Measurements from ENCODE around the gene TMEM9. TPM values are rescaled to one million over a fixed set of nuclear protein-coding genes. Genes with fewer than 3 reads are reported as not detected.

The TMEM9 gene
- total and polyA plus RNA-seq, 9 of the 15 experiments (the other 6 are each of a cell fraction or from before 2014, with no cell fraction given): 30.4 to 107 (median 67.6) TPM

DNA sequence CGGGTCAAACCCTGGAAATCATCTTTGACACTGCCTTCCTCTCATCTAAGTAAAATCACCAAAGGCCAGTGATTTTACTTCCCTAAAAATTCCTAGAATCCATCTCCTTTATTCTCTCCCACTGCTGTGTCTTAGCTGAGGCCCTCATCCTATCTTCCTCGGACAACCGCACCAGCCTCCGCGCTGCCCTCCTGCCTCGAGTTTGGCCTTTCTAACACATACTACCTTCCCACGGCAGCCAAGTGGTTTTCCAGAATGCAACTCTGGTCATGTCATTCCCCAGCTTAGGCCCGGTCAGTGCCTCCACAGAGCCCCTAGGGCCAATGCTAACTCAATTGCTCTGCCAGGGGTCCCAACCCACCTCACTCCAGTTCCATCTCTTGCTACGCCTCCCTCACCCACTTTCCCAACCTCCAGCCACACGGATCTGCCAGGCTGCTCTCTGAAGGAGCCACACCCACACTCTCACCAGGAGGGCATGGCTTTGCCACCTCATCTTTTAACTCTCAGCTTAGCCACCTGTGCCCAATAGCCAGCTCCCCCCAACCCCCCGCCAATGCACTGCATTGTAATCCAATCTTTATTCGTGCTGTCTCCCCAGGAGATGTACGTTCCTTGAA lies 6.8 kb downstream of the TMEM9 start:
- Histone ChIP-seq H3K27me3 (ENCODE audit: control insufficient read depth in 2 of 2, insufficient read depth in 2 of 2, low read length in 2 of 2) (no peaks in the 10 kb centered on the region), H3K27ac (ENCODE audit: extremely low read depth, low read depth, low read length) (no peak overlapping the region), H3K36me3 (ENCODE audit: control insufficient read depth, insufficient read depth, low read length) (peaks cover 100% of the 10 kb centered on the region), H3K4me2 (ENCODE audit: insufficient read depth, low read length) (no peak overlapping the region), H3K9me1 (ENCODE audit: control insufficient read depth, insufficient read depth, low read length) (no peaks in the 10 kb centered on the region), H2AFZ (ENCODE audit: low read depth, low read length) (no peak overlapping the region), H3K9me3 (replicated peaks; ENCODE audit: control insufficient read depth, insufficient read depth, low read depth, low read length) (no peaks in the 10 kb centered on the region), H3K4me3 (no peak overlapping the region), H4K20me1 (replicated peaks; ENCODE audit: control insufficient read depth, insufficient read depth, low read length) (peaks cover 6% of the 10 kb centered on the region; the same call in 1 of the 2 replicates), H3K79me2 (ENCODE audit: control insufficient read depth, insufficient read depth, low read length) (no peaks in the 10 kb centered on the region), H3K4me1 (replicated peaks in 1 of 2; ENCODE audit: control insufficient read depth in 2 of 2, insufficient read depth in 2 of 2, low read length in 2 of 2) (peaks cover 0 to 6% of the 10 kb centered on the region in 2 experiments; a peak in 3 of 5 replicates), H3K9ac (ENCODE audit: insufficient read depth in 1 of 2, low read depth in 2 of 2, low read length in 2 of 2) (no peak overlapping the region)
- CTCF ChIA-PET (ENCODE audit: low intra/inter-chr PET ratio): interaction anchor here (3.0 to 3.3 kb wide), 2 partner anchors 38 to 76 kb away, joined by 22 to 23 read pairs; no protein-coding TSS in a partner anchor
- ATAC-seq: no peak
- in situ Hi-C loops (cut with MboI) (loop anchor here (5.0 kb wide), 1 partner anchor 70 kb away; no protein-coding TSS in a partner anchor), intact Hi-C loops (cut with micrococcal nuclease) (no loop called here)
- POLR2A ChIA-PET: interaction anchor here (0.6 to 2.4 kb wide), 5 partner anchors 9 to 215 kb away, joined by 3 to 8 read pairs (median 3); no protein-coding TSS in a partner anchor
- TF ChIP-seq CHD2 (IDR thresholded peaks at IDR 0.05; ENCODE audit: low read depth, low read length) (no peak), MTF1 (CRISPR knock-in tag; IDR thresholded peaks at IDR 0.05; ENCODE audit: borderline replicate concordance) (no peak), ZNF274 (IDR thresholded peaks at IDR 0.05; ENCODE audit: borderline replicate concordance, low read depth, low read length) (no peak), ZNF695 (CRISPR knock-in tag; IDR thresholded peaks at IDR 0.05) (no peak), TFAP4 (CRISPR knock-in tag; IDR thresholded peaks at IDR 0.05; ENCODE audit: borderline replicate concordance) (no peak), HNRNPUL1 (IDR thresholded peaks at IDR 0.05; ENCODE audit: low read length) (no peak), ZNF431 (CRISPR knock-in tag; IDR thresholded peaks at IDR 0.05) (no peak), SRSF3 (IDR thresholded peaks at IDR 0.05; ENCODE audit: insufficient read depth, low read length) (no peak), NR2C1 (IDR thresholded peaks at IDR 0.05) (no peak), NR2C1 (tag; IDR thresholded peaks at IDR 0.05) (no peak), BRCA1 (IDR thresholded peaks at IDR 0.05) (no peak), BRCA1 (CRISPR knock-in tag; IDR thresholded peaks at IDR 0.05) (no peak), ZNF282 (CRISPR knock-in tag; IDR thresholded peaks at IDR 0.05) (no peak), SAFB (IDR thresholded peaks at IDR 0.05; ENCODE audit: borderline replicate concordance, low read depth, low read length) (no peak), CAMTA2 (CRISPR knock-in tag; conservative IDR thresholded peaks at IDR 0.05) (no peak), TAF1 (IDR thresholded peaks at IDR 0.05; ENCODE audit: control insufficient read depth, extremely low read depth, insufficient read depth, low read length, severe bottlenecking) (no peak), WHSC1 (IDR thresholded peaks at IDR 0.05; ENCODE audit: low read length) (no peak), CEBPB (tag; IDR thresholded peaks at IDR 0.05) (no peak), ZNF75A (CRISPR knock-in tag; IDR thresholded peaks at IDR 0.05) (no peak)
- TF ChIP-seq, protein P1, sequence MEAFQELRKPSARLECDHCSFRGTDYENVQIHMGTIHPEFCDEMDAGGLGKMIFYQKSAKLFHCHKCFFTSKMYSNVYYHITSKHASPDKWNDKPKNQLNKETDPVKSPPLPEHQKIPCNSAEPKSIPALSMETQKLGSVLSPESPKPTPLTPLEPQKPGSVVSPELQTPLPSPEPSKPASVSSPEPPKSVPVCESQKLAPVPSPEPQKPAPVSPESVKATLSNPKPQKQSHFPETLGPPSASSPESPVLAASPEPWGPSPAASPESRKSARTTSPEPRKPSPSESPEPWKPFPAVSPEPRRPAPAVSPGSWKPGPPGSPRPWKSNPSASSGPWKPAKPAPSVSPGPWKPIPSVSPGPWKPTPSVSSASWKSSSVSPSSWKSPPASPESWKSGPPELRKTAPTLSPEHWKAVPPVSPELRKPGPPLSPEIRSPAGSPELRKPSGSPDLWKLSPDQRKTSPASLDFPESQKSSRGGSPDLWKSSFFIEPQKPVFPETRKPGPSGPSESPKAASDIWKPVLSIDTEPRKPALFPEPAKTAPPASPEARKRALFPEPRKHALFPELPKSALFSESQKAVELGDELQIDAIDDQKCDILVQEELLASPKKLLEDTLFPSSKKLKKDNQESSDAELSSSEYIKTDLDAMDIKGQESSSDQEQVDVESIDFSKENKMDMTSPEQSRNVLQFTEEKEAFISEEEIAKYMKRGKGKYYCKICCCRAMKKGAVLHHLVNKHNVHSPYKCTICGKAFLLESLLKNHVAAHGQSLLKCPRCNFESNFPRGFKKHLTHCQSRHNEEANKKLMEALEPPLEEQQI (IDR thresholded peaks at IDR 0.05): no peak
- FAIRE-seq: no peak
- whole genome bisulfite sequencing (ENCODE audit: insufficient coverage, low coverage, missing lambda C conversion rate): 79% methylated on average over 12 of the region's 13 CpGs
- no peak for DNase-seq (ENCODE audit: extremely low read depth in 1 of 4, low spot score in 3 of 4)
- no TSS peak for BruUV-seq (replicated peaks)

Measured in K562 (cell line).